GM12865 (cell line): ENCODE measurements around the gene CDKAL1.

Source experiments
- DNase-seq: peaks from one replicate; pipeline ENCODE4 v3.0.0; 2010; ENCODE audit warnings: low read depth
- H3K4me3 ChIP-seq: 2 replicates; pipeline ENCODE4 v1.5.1; 2011; ENCODE audit warnings: mild to moderate bottlenecking, low read depth, low read length, control low read depth
- TF ChIP-seq, protein P1 (sequence below): IDR thresholded peaks from 2 replicates; pipeline ENCODE4 v1.5.1; 2011; ENCODE audit warnings: low read length, control low read depth, low read depth, inconsistent platforms; ENCODE audit not compliant: insufficient read depth; ENCODE audit errors: missing control alignments

Gene CDKAL1

DNA sequence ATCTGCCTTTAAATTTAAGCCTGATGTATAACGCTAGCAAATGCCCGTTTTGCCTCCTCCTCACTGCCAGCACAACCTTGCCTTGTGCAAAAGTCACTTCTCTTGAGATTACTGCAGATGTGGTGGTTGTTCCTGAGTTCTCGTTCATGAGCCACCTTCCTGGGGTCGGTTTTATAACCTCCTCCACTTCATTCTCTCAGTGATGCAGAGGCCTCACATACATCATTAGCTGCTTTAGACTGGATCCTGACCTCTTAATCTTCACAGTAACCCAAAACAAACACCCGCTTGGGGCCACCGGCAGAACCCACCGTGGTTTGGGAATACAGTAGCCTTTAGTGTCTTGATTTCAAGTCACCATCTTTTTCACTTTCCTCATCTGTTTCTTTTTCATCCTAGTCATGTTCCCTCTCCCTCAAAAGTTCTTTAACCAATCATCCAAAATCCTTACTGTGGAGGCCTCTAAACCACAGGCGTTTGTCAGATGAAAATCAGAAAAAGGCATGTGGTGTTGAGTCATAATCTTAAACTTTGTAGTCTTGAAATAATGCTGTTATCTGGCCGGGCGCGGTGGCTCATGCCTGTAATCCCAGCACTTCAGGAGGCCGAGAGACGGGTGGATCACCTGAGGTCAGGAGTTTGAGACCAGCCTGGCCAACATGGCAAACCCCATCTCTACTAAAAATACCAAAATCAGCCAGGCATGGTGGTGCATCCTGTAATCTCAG lies 629.0 kb downstream of the CDKAL1 start:
- DNase-seq = no peak
- TF ChIP-seq, protein P1, sequence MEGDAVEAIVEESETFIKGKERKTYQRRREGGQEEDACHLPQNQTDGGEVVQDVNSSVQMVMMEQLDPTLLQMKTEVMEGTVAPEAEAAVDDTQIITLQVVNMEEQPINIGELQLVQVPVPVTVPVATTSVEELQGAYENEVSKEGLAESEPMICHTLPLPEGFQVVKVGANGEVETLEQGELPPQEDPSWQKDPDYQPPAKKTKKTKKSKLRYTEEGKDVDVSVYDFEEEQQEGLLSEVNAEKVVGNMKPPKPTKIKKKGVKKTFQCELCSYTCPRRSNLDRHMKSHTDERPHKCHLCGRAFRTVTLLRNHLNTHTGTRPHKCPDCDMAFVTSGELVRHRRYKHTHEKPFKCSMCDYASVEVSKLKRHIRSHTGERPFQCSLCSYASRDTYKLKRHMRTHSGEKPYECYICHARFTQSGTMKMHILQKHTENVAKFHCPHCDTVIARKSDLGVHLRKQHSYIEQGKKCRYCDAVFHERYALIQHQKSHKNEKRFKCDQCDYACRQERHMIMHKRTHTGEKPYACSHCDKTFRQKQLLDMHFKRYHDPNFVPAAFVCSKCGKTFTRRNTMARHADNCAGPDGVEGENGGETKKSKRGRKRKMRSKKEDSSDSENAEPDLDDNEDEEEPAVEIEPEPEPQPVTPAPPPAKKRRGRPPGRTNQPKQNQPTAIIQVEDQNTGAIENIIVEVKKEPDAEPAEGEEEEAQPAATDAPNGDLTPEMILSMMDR = no peak
- no peak overlapping the region for H3K4me3 ChIP-seq

DNA sequence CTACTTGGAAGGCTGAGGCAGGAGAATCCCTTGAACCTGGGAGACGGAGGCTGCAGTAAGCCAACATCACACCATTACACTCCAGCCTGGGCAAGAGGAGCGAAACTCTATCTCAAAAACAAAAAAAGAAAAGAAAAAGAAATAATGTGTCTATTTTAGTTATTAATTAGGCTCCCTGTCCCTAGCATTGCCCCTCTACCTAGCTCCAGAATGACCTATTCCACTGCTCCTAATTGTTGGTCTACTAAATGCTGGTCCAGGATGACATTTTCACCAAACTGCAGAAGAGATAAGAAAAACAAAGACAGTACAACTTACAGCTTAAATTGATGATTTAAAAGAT lies 629.6 kb downstream of the CDKAL1 start:
- H3K4me3 ChIP-seq = no peak overlapping the region
- TF ChIP-seq, protein P1 = no peak
- no peak for DNase-seq

DNA sequence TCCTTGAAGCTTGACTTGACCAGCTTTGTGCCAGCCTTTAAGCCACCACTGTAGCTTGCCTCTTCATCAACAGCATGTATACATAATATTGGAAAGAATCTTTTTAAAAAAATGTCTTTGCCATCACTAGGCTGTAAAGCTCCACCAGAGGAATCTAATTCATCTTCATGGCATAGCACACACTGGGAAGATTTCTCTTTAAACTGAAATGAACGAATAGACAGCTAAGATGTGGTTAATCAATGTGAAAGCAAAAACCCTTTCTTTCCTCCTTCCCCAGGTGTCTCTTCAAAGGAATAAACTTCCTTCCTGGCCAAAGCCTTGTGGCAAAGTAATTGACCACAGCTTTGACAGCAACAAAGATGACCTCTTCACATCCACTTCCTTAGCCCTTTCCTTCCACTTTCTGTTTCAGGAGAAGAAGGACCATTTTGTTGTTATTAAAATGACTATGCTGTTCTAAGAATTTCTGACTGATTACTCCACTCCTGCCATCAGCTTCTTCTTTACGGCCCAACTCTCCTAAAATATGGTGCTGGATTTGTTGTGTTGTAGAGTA lies 630.6 kb downstream of the CDKAL1 start:
- TF ChIP-seq, protein P1 = no peak
- no peak overlapping the region for H3K4me3 ChIP-seq
- DNase-seq = peak; percentile 83

DNA sequence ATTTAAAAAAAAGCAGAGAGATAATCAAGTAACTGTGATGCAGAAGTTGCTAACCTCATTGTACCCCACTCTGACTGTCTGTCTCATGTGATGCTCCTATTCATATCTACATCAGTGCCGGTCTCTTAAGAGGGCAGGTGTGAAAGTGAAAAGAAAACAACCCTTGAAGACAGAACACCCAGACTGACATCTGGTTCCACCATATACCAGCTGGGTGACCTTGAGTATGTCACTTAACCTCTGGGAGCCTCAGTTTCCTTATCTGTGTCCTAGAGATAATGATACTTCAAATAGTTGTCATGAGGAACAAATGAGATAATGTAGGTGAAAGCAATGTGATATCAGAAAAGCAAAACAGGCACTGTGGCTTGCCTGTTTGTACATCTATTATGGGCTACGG lies 632.5 kb downstream of the CDKAL1 start:
- peak; percentile 57 for DNase-seq
- TF ChIP-seq, protein P1 = no peak

DNA sequence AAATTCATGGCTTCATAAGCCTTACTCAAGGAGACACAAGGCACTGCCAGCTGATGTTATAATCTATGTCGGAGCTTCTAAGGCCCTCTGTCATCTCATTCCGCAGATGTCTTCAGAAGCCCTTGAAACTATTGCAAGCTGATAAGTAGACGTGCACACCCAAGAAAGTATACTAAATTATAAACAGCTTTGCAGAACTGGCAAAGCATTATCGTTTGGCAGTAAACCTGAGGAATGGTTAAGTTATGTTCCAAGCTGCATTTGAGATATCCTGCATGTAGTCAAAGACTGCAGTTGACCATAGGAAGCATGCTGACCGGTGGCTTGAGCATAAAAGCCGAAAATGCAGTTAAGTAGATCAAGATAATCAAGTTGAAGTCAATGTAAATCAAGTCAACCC lies 633.5 kb downstream of the CDKAL1 start:
- TF ChIP-seq, protein P1 = no peak
- no peak overlapping the region for H3K4me3 ChIP-seq
- no peak for DNase-seq

More for the DNA sequence above, 632.5 kb downstream of the CDKAL1 start:
- H3K4me3 ChIP-seq = no peak overlapping the region

DNA sequence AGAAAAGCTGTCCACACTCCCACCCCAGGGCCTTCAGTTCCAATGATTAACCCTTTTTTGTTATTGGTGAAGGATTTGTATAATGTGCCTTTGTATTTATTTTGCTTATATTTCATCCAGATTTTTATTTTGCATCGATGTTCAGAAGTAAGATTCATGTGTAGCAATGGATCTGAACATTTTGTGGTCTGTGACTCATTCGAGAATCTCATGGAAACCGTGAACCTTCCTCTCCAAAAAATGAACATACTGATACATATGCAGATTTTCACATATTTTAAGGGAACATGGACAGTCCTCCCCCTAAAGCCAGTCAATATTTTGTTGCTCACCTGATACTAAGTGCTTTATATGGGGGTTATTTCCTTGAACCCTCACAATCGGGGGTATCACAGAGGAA lies 637.5 kb downstream of the CDKAL1 start:
- no peak overlapping the region for H3K4me3 ChIP-seq
- TF ChIP-seq, protein P1 = no peak
- no peak for DNase-seq

DNA sequence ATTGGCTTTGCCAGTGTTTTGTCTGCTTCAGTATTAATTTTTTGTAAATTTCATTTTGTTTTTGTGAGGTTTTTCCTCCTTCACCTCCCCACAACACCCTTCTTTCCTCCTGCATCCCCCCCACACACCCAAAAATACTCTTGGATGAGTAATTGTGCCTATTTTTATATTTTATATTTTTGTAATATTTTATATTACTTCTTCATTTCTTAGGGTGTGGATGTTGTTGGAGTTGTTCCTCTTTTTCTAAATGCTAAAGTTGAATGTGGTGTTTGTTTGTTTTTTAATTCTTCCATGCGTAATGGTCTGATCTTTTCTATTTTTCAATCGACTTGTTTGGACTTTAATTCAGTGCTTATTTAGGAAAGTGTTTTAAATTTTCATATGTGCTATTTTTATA lies 638.8 kb downstream of the CDKAL1 start:
- TF ChIP-seq, protein P1 = no peak
- DNase-seq = no peak

More for the DNA sequence above, 638.8 kb downstream of the CDKAL1 start:
- H3K4me3 ChIP-seq = no peak overlapping the region
